Measurements from ENCODE around the gene INO80D. TPM values are rescaled to one million over a fixed set of nuclear protein-coding genes. Genes with fewer than 3 reads are reported as not detected.
A peak's percentile ranks its signal among the peaks of the same experiment; 100 is the strongest.
"Not testable (repeated sequence)": the region's sequence is repeated elsewhere in the genome, so short reads cannot be mapped to it uniquely, and the experiment has no call there.

Gene INO80D
- total RNA-seq, 1 experiment from 2014 or later, result 46.0 TPM

DNA sequence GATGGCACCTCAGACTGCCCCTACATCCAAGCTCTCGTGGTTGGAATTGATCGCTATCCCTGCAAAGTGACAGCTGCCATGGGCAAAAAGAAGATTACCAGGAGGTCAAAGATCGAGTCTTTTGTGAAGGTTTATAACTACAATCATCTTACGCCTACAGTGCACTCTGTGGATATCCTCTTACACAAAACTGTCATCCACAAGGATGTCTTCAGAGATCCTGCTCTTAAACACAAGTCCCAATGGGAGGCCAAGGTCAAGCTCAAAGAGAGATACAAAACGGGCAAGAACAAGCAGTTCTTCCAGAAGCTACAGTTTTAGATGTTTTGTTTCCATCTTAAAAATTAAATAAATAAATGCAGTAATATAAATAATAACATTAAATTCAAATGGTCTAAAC is 45.4 kb downstream of the INO80D start:
- Histone ChIP-seq H3K79me2 (ENCODE audit: insufficient read depth, low read length) (no peaks in the 10 kb centered on the region; the same call in 1 of the 2 replicates), H3K18ac (ENCODE audit: insufficient read length, low read depth, low read length) (no peak overlapping the region)
- peaks cover 45 to 71% (median 52%) of the 10 kb centered on the region in 3 experiments for H3K36me3 Mint-ChIP-seq (ENCODE audit: insufficient read depth in 1 of 3, low read depth in 3 of 3)

DNA sequence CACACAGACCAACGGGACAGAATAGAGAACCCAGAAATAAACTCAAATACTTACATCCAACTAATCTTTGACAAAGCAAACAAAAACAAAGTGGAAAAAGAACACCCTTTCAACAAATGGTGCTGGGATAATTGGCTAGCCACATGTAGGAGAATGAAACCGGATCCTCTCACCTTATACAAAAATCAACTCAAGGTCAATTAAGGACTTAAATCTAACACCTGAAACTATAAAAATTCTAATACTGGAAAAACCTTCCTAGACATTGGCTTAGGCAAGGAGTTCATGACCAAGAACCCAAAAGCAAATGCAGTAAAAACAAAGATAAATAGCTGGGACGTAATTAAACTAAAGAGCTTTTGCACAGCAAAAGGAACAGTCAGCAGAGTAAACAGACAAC is 50.6 kb downstream of the INO80D start:
- not testable (repeated sequence) for H4K5ac ChIP-seq (ENCODE audit: insufficient read length, low read depth, low read length); H2BK12ac ChIP-seq (ENCODE audit: insufficient read length, low read depth, low read length); H3K27me3 ChIP-seq (ENCODE audit: insufficient read depth, low read length); H2BK120ac ChIP-seq (ENCODE audit: low read depth, low read length, poor library complexity, severe bottlenecking); H3K27ac Mint-ChIP-seq; H3K27me3 Mint-ChIP-seq (ENCODE audit: low read depth); H3K4me2 ChIP-seq (ENCODE audit: insufficient read depth, insufficient read length, low read length); H3K23ac ChIP-seq (ENCODE audit: insufficient read length, low read depth, low read length); H2BK15ac ChIP-seq (ENCODE audit: low read depth, low read length); DNase-seq; H3K4me3 Mint-ChIP-seq; H4K8ac ChIP-seq (replicated peaks; ENCODE audit: insufficient read length, low read depth, low read length); H3K23me2 ChIP-seq (ENCODE audit: insufficient read length, low read depth, low read length, poor library complexity, severe bottlenecking); H3K79me1 ChIP-seq (ENCODE audit: insufficient read depth, low read depth, low read length, poor library complexity, severe bottlenecking); H3T11ph ChIP-seq (ENCODE audit: low read length); H3K14ac ChIP-seq (ENCODE audit: insufficient read depth, low read length); H3K79me2 ChIP-seq (ENCODE audit: insufficient read depth, low read length); H2AK5ac ChIP-seq (ENCODE audit: insufficient read length, low read length); H3K18ac ChIP-seq (ENCODE audit: insufficient read length, low read depth, low read length); H2AFZ ChIP-seq (ENCODE audit: low read length); H4K20me1 ChIP-seq (ENCODE audit: control insufficient read depth, insufficient read depth, insufficient read length); H3K9me3 ChIP-seq (ENCODE audit: control insufficient read depth, low read depth, low read length); H2BK20ac ChIP-seq (ENCODE audit: low read depth, low read length, poor library complexity, severe bottlenecking); H3K4ac ChIP-seq (ENCODE audit: low read depth, low read length); H3K27ac ChIP-seq (ENCODE audit: insufficient read length, low read depth, low read length); H3K56ac ChIP-seq (ENCODE audit: insufficient read length, low read depth, low read length); H3K9ac ChIP-seq (ENCODE audit: extremely low read depth, insufficient read length, low read length); H3K4me1 ChIP-seq (ENCODE audit: insufficient read depth, low read length); H4K91ac ChIP-seq (ENCODE audit: insufficient read length, low read depth, low read length); H2BK5ac ChIP-seq (ENCODE audit: insufficient read length, low read length)
- Mint-ChIP-seq H3K9me3 (peaks cover 3 to 21% of the 10 kb centered on the region in 2 experiments; a peak in 4 of 5 replicates), H3K4me1 (peaks cover 35 to 53% of the 10 kb centered on the region in 2 experiments), H3K36me3 (ENCODE audit: insufficient read depth in 1 of 3, low read depth in 3 of 3) (peaks cover 62 to 80% (median 65%) of the 10 kb centered on the region in 3 experiments)
- WGBS (ENCODE audit: extremely low coverage, insufficient read length, low lambda C conversion rate), result no CpG with 5 or more reads among the region's 3 CpGs

More for the DNA sequence above, 45.4 kb downstream of the INO80D start:
- WGBS (ENCODE audit: extremely low coverage, insufficient read length, low lambda C conversion rate), result no CpG with 5 or more reads among the region's 5 CpGs
- H3K14ac ChIP-seq (ENCODE audit: insufficient read depth, low read length), result no peak overlapping the region
- H2AFZ ChIP-seq (ENCODE audit: low read length), result no peak overlapping the region
- H2BK15ac ChIP-seq (ENCODE audit: low read depth, low read length), result no peak overlapping the region
- Mint-ChIP-seq H3K27me3 (ENCODE audit: low read depth) (no peaks in the 10 kb centered on the region), H3K27ac (peak overlapping the region in 1 of 3 experiments; percentile 56; a peak in 2 of 7 replicates), H3K9me3 (no peaks in the 10 kb centered on the region; a peak in 1 of 5 replicates), H3K4me1 (peaks cover 4% of the 10 kb centered on the region in 2 experiments), H3K4me3 (no peak overlapping the region)
- no peak overlapping the region for H2BK20ac ChIP-seq (ENCODE audit: low read depth, low read length, poor library complexity, severe bottlenecking)
- H2BK5ac ChIP-seq (ENCODE audit: insufficient read length, low read length), result no peak overlapping the region
- no peak overlapping the region for H3K27ac ChIP-seq (ENCODE audit: insufficient read length, low read depth, low read length)
- H3K79me1 ChIP-seq (ENCODE audit: insufficient read depth, low read depth, low read length, poor library complexity, severe bottlenecking), result no peaks in the 10 kb centered on the region
- H4K91ac ChIP-seq (ENCODE audit: insufficient read length, low read depth, low read length), result no peak overlapping the region
- no peak overlapping the region for H3K4me2 ChIP-seq (ENCODE audit: insufficient read depth, insufficient read length, low read length)
- H3K56ac ChIP-seq (ENCODE audit: insufficient read length, low read depth, low read length), result no peak overlapping the region
- no peaks in the 10 kb centered on the region for H3K9me3 ChIP-seq (ENCODE audit: control insufficient read depth, low read depth, low read length)
- H4K5ac ChIP-seq (ENCODE audit: insufficient read length, low read depth, low read length), result no peak overlapping the region
- H2BK120ac ChIP-seq (ENCODE audit: low read depth, low read length, poor library complexity, severe bottlenecking), result no peak overlapping the region
- H3K23me2 ChIP-seq (ENCODE audit: insufficient read length, low read depth, low read length, poor library complexity, severe bottlenecking), result no peaks in the 10 kb centered on the region
- no peak overlapping the region for H2BK12ac ChIP-seq (ENCODE audit: insufficient read length, low read depth, low read length)
- no peaks in the 10 kb centered on the region for H3K27me3 ChIP-seq (ENCODE audit: insufficient read depth, low read length)
- no peak for DNase-seq
- H3K23ac ChIP-seq (ENCODE audit: insufficient read length, low read depth, low read length), result no peak overlapping the region
- TF ChIP-seq, protein P1, sequence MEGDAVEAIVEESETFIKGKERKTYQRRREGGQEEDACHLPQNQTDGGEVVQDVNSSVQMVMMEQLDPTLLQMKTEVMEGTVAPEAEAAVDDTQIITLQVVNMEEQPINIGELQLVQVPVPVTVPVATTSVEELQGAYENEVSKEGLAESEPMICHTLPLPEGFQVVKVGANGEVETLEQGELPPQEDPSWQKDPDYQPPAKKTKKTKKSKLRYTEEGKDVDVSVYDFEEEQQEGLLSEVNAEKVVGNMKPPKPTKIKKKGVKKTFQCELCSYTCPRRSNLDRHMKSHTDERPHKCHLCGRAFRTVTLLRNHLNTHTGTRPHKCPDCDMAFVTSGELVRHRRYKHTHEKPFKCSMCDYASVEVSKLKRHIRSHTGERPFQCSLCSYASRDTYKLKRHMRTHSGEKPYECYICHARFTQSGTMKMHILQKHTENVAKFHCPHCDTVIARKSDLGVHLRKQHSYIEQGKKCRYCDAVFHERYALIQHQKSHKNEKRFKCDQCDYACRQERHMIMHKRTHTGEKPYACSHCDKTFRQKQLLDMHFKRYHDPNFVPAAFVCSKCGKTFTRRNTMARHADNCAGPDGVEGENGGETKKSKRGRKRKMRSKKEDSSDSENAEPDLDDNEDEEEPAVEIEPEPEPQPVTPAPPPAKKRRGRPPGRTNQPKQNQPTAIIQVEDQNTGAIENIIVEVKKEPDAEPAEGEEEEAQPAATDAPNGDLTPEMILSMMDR (conservative IDR thresholded peaks at IDR 0.05), result no peak
- no peak overlapping the region for H2AK5ac ChIP-seq (ENCODE audit: insufficient read length, low read length)
- H3T11ph ChIP-seq (ENCODE audit: low read length), result no peak overlapping the region
- no peaks in the 10 kb centered on the region for H4K20me1 ChIP-seq (ENCODE audit: control insufficient read depth, insufficient read depth, insufficient read length)
- H4K8ac ChIP-seq (replicated peaks; ENCODE audit: insufficient read length, low read depth, low read length), result no peak overlapping the region
- no peaks in the 10 kb centered on the region for H3K4me1 ChIP-seq (ENCODE audit: insufficient read depth, low read length)
- no peak overlapping the region for H3K9ac ChIP-seq (ENCODE audit: extremely low read depth, insufficient read length, low read length)
- no peak overlapping the region for H3K4ac ChIP-seq (ENCODE audit: low read depth, low read length)

Measured in H9 (cell line).